Stimulated activated naive B cell treated with anti-CD40 and anti-IgM and Interleukin-4, amounts not matched to agents 10 μg/mL and 1 μg/mL and 100 μg/mL, for 72 hours (primary cell): ENCODE measurements around the gene ZNF616.

Source experiments
- ATAC-seq, 2 donors: fragments of 150-1000 bp; cut with Tn5 transposase; replicated peaks; 2 replicates each; pipeline ENCODE4 v1.10.0; 2021; ENCODE audit warnings: moderate library complexity in 1 of 2
- DNase-seq: peaks from one replicate; pipeline ENCODE4 v3.0.0; 2021
- H3K27ac Mint-ChIP-seq: one replicate; pipeline ENCODE4 v1.8.0; 2022; ENCODE audit warnings: mild to moderate bottlenecking, mixed read lengths
- H3K27me3 Mint-ChIP-seq, 2 donors: one replicate each; pipeline ENCODE4 v1.8.0; 2022; ENCODE audit warnings: mixed read lengths in 2 of 2
- H3K36me3 Mint-ChIP-seq, 2 donors: one replicate each; pipeline ENCODE4 v1.8.0; 2022; ENCODE audit warnings: mixed read lengths in 2 of 2, mild to moderate bottlenecking in 1 of 2
- H3K4me1 Mint-ChIP-seq, 2 donors: one replicate each; pipeline ENCODE4 v1.8.0; 2022; ENCODE audit warnings: mixed read lengths in 2 of 2, mild to moderate bottlenecking in 1 of 2
- H3K4me3 Mint-ChIP-seq, 2 donors: one replicate each; pipeline ENCODE4 v1.8.0; 2022; ENCODE audit warnings: mild to moderate bottlenecking in 2 of 2, mixed read lengths in 2 of 2, moderate library complexity in 1 of 2
- H3K9me3 Mint-ChIP-seq, 2 donors: one replicate each; pipeline ENCODE4 v1.8.0; 2022; ENCODE audit warnings: mixed read lengths in 2 of 2, mild to moderate bottlenecking in 1 of 2

Gene ZNF616

DNA sequence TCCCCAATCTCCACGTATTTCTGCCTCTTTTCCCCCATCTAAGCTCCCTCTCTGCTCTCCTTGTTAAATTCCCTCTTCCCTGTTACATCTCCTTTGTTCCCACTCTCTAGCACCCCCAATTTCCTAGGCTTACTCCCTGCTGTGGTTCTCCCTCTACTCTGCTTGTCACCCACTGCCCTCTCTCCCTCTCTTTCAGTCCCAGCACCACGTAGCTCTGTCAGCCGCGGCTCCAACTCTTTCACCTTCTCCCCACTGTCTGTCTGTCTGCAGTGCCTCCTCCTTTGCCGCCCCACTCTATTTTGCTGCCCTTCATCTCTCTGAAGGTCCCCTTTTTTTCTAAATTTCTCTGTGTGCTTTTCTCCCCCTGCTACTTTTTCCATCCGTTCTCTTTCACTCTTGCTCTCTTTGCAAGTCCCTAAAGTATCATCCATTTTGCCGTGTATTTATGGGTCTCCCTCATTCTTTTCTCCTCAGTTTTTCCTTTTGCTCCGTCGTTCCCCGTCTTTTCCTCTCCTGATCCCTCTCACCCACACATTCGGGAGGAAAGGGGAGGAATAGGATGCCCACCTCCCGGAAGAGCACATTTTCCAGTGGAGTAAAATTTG, 45.1 kb downstream of the ZNF616 start:
- ATAC-seq: peak in 1 of 2 donors; percentile 6
- H3K4me1 Mint-ChIP-seq: peaks cover 19 to 28% of the 10 kb centered on the region in 2 donors
- DNase-seq: no peak
- no peaks in the 10 kb centered on the region for H3K27me3 Mint-ChIP-seq
- H3K36me3 Mint-ChIP-seq: peaks cover 63 to 70% of the 10 kb centered on the region in 2 donors
- peak overlapping the region; percentile 98 for H3K27ac Mint-ChIP-seq
- peak overlapping the region; percentile 95 to 98 for H3K4me3 Mint-ChIP-seq
- peaks cover 19 to 24% of the 10 kb centered on the region in 2 donors for H3K9me3 Mint-ChIP-seq

DNA sequence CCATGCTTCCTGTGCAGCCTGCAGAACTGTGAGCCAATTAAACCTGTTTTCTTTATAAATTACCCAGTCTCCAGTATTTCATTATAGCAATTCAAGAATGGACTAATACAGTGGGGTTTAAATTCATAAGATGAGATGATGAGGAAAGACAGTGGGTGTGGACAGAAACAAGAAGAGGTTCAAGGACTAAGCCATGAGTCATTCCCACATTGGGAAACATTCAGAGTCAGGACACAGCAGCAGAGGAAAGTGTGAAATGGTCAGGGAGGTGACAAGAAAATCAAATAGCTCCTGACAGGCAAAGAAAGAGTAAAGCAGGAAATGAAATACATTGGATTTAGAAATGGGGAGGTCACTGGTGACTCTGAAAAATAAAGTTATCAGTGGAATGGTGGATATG, 53.3 kb downstream of the ZNF616 start:
- DNase-seq (no peak), ATAC-seq (no peak)
- H3K4me1 Mint-ChIP-seq: peaks cover 0 to 8% of the 10 kb centered on the region in 2 donors
- no peaks in the 10 kb centered on the region for H3K27me3 Mint-ChIP-seq
- H3K36me3 Mint-ChIP-seq: peaks cover 85 to 97% of the 10 kb centered on the region in 2 donors
- H3K9me3 Mint-ChIP-seq: peaks cover 19 to 43% of the 10 kb centered on the region in 2 donors
- H3K4me3 Mint-ChIP-seq: no peak overlapping the region
- H3K27ac Mint-ChIP-seq: no peak overlapping the region

DNA sequence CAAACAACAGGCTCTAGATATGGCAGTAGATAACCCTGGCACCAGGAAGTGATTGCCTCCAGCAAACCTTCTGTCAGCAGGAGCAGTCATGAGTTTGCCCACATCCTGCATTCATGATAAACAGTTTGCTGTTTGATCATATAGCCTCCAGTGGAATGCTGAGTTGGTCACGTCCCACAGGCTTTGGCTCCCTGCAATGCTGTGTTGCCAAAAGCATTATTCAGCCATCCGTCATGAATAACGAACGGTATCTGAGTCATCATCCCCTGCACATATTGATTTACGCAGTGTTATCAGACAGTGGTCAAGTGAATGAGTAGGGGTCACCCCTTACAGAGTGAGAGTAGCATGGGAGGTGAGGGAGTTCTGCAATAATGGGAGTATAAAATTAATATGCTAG, 69.2 kb downstream of the ZNF616 start:
- no peaks in the 10 kb centered on the region for H3K27me3 Mint-ChIP-seq
- peaks cover 88 to 95% of the 10 kb centered on the region in 2 donors for H3K36me3 Mint-ChIP-seq
- DNase-seq (no peak), ATAC-seq (no peak)
- H3K4me3 Mint-ChIP-seq: no peak overlapping the region
- H3K4me1 Mint-ChIP-seq: no peaks in the 10 kb centered on the region
- H3K27ac Mint-ChIP-seq: no peak overlapping the region
- peaks cover 54 to 56% of the 10 kb centered on the region in 2 donors for H3K9me3 Mint-ChIP-seq

DNA sequence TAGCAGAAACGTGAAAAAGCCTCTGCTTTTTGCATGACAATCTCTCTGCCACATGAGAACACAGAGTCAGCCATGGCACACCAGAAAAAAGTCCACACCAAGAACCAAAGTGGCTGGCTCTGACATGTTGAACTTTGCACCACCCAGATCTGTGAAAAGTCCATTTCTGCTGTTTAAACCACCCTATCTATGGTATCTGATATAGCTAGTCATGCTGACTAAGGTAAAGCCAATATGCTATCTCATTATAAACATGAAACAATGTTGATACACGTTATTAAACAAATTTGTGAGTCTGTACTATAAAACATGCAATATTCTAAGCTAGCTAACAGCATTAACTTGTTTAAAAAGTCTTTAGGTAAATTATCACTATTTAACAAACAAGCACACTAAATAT, 70.1 kb downstream of the ZNF616 start:
- ATAC-seq (no peak), DNase-seq (no peak)
- no peak overlapping the region for H3K4me3 Mint-ChIP-seq
- no peak overlapping the region for H3K27ac Mint-ChIP-seq
- no peaks in the 10 kb centered on the region for H3K4me1 Mint-ChIP-seq
- peaks cover 85 to 95% of the 10 kb centered on the region in 2 donors for H3K36me3 Mint-ChIP-seq
- H3K9me3 Mint-ChIP-seq: peaks cover 49 to 51% of the 10 kb centered on the region in 2 donors
- no peaks in the 10 kb centered on the region for H3K27me3 Mint-ChIP-seq

DNA sequence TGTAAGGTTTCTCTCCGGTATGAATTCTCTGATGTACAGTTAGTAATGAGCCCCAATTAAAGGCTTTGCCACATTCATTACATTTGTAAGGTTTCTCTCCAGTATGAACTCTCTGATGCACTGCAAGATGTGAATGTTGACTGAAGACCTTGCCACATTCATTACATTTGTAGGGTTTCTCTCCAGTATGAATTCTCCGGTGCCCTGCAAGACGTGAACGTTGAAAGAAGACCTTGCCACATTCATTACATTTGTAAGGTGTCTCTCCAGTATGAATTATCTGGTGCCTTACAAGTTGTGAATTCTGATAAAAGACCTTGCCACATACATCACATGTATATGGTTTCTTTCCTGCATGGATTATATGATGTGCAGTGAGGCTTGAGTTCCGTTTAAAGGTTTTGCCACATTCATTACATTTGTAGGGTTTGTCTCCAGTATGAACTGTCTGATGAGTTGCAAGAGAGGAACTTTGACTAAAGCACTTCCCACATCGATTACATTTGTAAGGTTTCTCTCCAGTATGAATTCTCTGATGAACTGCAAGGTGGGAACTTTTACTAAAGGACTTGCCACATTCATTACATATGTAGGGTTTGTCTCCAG, 73.4 kb downstream of the ZNF616 start:
- no peak for ATAC-seq
- H3K27ac Mint-ChIP-seq: no peak overlapping the region
- no peaks in the 10 kb centered on the region for H3K27me3 Mint-ChIP-seq
- no peak overlapping the region for H3K4me3 Mint-ChIP-seq
- H3K36me3 Mint-ChIP-seq: peaks cover 77 to 89% of the 10 kb centered on the region in 2 donors
- H3K4me1 Mint-ChIP-seq: no peaks in the 10 kb centered on the region
- peaks cover 38 to 44% of the 10 kb centered on the region in 2 donors for H3K9me3 Mint-ChIP-seq
- no peak for DNase-seq

DNA sequence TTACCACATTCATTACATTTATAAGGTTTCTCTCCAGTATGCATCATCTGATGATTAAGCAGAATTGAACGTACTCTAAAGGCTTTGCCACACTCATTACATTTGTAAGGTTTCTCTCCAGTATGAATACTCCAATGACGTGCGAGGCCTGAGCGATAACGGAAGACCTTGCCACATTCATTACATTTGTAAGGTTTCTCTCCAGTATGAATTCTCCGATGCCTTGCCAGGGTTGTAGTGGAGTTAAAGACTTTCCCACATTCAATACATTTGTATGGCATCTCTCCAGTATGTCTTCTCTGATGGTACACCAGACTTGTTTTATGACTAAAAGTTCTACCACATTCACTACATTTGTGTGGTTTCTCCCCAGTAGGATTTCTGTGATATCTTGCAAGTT, 74.3 kb downstream of the ZNF616 start:
- Mint-ChIP-seq H3K4me3 (no peak overlapping the region), H3K9me3 (peaks cover 38 to 44% of the 10 kb centered on the region in 2 donors), H3K27me3 (no peaks in the 10 kb centered on the region), H3K27ac (peak overlapping the region; percentile 25), H3K36me3 (peaks cover 76 to 89% of the 10 kb centered on the region in 2 donors), H3K4me1 (no peaks in the 10 kb centered on the region)
- ATAC-seq (no peak), DNase-seq (no peak)
